Measurements from ENCODE around the gene FFAR2. TPM values are rescaled to one million over a fixed set of nuclear protein-coding genes. Genes with fewer than 3 reads are reported as not detected.

FFAR2 gene
- total and polyA plus RNA-seq, 9 of the 15 experiments (the other 6 are each of a cell fraction or from before 2014, with no cell fraction given): not detected

DNA sequence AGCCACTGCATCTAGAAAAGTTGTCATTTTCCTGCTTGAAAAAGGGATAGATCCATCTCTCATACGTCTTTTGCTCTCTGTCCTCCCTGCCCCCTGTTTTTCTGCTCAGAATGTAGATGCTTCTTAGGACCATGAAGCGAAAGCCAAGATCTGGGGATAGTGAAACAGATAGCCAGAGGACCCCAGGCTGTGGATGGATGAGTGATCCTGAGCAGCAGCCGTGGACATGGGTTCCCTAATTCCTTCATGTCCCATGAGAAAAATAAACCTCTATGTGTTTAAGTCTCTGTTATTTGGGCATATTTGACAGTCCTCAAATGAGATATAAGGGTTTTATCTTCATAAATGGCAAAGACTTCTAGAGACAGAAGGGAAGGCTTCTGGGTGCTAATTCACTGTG, 12.2 kb upstream of the FFAR2 start:
- FAIRE-seq: no peak
- in situ Hi-C loops (cut with MboI) (no loop called here), intact Hi-C loops (cut with micrococcal nuclease) (no loop called here)
- no peaks in the 10 kb centered on the region for H4K20me1 ChIP-seq (replicated peaks; ENCODE audit: control insufficient read depth, insufficient read depth, low read length)
- no peak for DNase-seq (ENCODE audit: extremely low read depth in 1 of 4, low spot score in 3 of 4)
- ATAC-seq: no peak
- 10% methylated on average over 3 of the region's 3 CpGs for whole genome bisulfite sequencing (ENCODE audit: insufficient coverage, low coverage, missing lambda C conversion rate)
- ChIA-PET POLR2A (no interaction called here), CTCF (ENCODE audit: low intra/inter-chr PET ratio) (no interaction called here)
- H3K4me1 ChIP-seq (replicated peaks in 1 of 2; ENCODE audit: control insufficient read depth in 2 of 2, insufficient read depth in 2 of 2, low read length in 2 of 2): peaks cover 11 to 14% of the 10 kb centered on the region in 2 experiments; a peak in 4 of 5 replicates
- H3K4me2 ChIP-seq (ENCODE audit: insufficient read depth, low read length): no peak overlapping the region
- no peak overlapping the region for H3K27ac ChIP-seq (ENCODE audit: extremely low read depth, low read depth, low read length)
- no peaks in the 10 kb centered on the region for H3K79me2 ChIP-seq (ENCODE audit: control insufficient read depth, insufficient read depth, low read length)
- no peak overlapping the region for H3K9ac ChIP-seq (ENCODE audit: insufficient read depth in 1 of 2, low read depth in 2 of 2, low read length in 2 of 2)
- no peaks in the 10 kb centered on the region for H3K36me3 ChIP-seq (ENCODE audit: control insufficient read depth, insufficient read depth, low read length)
- H3K9me3 ChIP-seq (replicated peaks; ENCODE audit: control insufficient read depth, insufficient read depth, low read depth, low read length): no peaks in the 10 kb centered on the region
- peaks cover 34 to 69% of the 10 kb centered on the region in 2 experiments for H3K27me3 ChIP-seq (ENCODE audit: control insufficient read depth in 2 of 2, insufficient read depth in 2 of 2, low read length in 2 of 2)
- TF ChIP-seq MEF2A (IDR thresholded peaks at IDR 0.05; ENCODE audit: control insufficient read depth, low read depth, low read length) (no peak), GABPB2 (CRISPR knock-in tag; conservative IDR thresholded peaks at IDR 0.05) (no peak), ZNF282 (CRISPR knock-in tag; IDR thresholded peaks at IDR 0.05) (no peak), PHB2 (IDR thresholded peaks at IDR 0.05; ENCODE audit: low read depth) (no peak), MED1 (CRISPR knock-in tag; IDR thresholded peaks at IDR 0.05; ENCODE audit: borderline replicate concordance) (no peak), ZFP30 (CRISPR knock-in tag; IDR thresholded peaks at IDR 0.05; ENCODE audit: borderline replicate concordance) (no peak), ARHGAP35 (IDR thresholded peaks at IDR 0.05; ENCODE audit: partially characterized antibody) (no peak), XRCC5 (IDR thresholded peaks at IDR 0.05; ENCODE audit: low read depth, low read length) (no peak), ZFX (CRISPR knock-in tag; IDR thresholded peaks at IDR 0.05) (no peak), BRD4 (IDR thresholded peaks at IDR 0.05) (no peak), STAT5B (CRISPR knock-in tag; IDR thresholded peaks at IDR 0.05) (no peak), ZNF3 (CRISPR knock-in tag; IDR thresholded peaks at IDR 0.05) (no peak), MCM2 (IDR thresholded peaks at IDR 0.05; ENCODE audit: low read depth) (no peak), ETV6 (IDR thresholded peaks at IDR 0.05; ENCODE audit: borderline replicate concordance in 1 of 2, low read depth in 2 of 2, low read length in 1 of 2) (no peak), ETV6 (CRISPR knock-in tag; IDR thresholded peaks at IDR 0.05; ENCODE audit: borderline replicate concordance) (no peak)
- no TSS peak for BruUV-seq (replicated peaks)
- H3K9me1 ChIP-seq (ENCODE audit: control insufficient read depth, insufficient read depth, low read length): no peaks in the 10 kb centered on the region
- no peak overlapping the region for H2AFZ ChIP-seq (ENCODE audit: low read depth, low read length)
- no peak overlapping the region for H3K4me3 ChIP-seq
